ENCODE measurements around the gene PTPN4. TPM values are rescaled to one million over a fixed set of nuclear protein-coding genes. Genes with fewer than 3 reads are reported as not detected.

Gene PTPN4
- total and polyA plus RNA-seq, 2 of the 8 experiments (the other 6 are each of a cell fraction or from before 2014, with no cell fraction given): 28.5 to 105 TPM

DNA sequence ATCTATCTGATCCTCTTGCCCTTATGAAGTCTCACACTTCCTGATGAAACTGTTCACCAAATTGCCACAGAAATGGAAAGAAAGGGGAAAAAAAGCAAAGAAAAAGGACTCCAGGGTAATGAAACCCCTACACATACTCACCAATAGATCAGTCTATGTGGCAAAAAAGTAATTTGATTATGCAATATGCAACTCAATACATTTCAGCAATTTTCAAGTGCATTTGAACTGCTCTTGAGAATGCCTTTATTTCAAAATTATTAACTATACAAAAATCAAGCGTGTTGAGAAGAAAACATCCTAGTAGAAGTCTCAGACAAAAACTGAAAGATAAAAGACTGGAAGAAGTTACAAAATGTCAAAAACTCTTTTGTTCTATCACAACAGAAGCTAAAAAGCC lies 32.2 kb upstream of the PTPN4 start (continued):
- TF ChIP-seq EGR1 (IDR thresholded peaks at IDR 0.05; ENCODE audit: borderline replicate concordance, low read depth, low read length) (no peak), NANOG (IDR thresholded peaks at IDR 0.05; ENCODE audit: insufficient read depth, low read depth, low read length, poor library complexity, severe bottlenecking) (no peak), GTF2F1 (IDR thresholded peaks at IDR 0.05; ENCODE audit: borderline replicate concordance, low read depth, low read length) (no peak), FOSL1 (IDR thresholded peaks at IDR 0.05; ENCODE audit: insufficient read depth, low read depth, low read length) (no peak), CHD2 (IDR thresholded peaks at IDR 0.05; ENCODE audit: low read length) (no peak), SRF (IDR thresholded peaks at IDR 0.05; ENCODE audit: low read depth, low read length) (no peak), NRF1 (IDR thresholded peaks at IDR 0.05; ENCODE audit: low read depth, low read length) (no peak), HDAC6 (IDR thresholded peaks at IDR 0.05; ENCODE audit: low read depth, low read length) (no peak)

Data from H1 (cell line).